HepG2 (cell line): ENCODE measurements around the gene SLC23A3. TPM values are rescaled to one million over a fixed set of nuclear protein-coding genes. Genes with fewer than 3 reads are reported as not detected.

ENCODE experiments used
- AHR ChIP-seq: IDR thresholded peaks from 2 replicates; pipeline ENCODE4 v1.6.1; 2018; ENCODE audit warnings: missing genetic modification reagents, missing compliant biosample characterization
- GATAD1 ChIP-seq: IDR thresholded peaks from 2 replicates; pipeline ENCODE4 v1.6.1; 2016; ENCODE audit warnings: missing genetic modification reagents, missing compliant biosample characterization
- HNRNPK ChIP-seq: fragments of 200-400 bp; formaldehyde crosslinking; IDR thresholded peaks from 2 replicates; pipeline ENCODE4 v1.6.1; 2018; ENCODE audit warnings: low read length, low read depth, moderate library complexity, mild to moderate bottlenecking; ENCODE audit not compliant: poor library complexity, severe bottlenecking
- KDM2A ChIP-seq: sonication (generic); formaldehyde crosslinking; IDR thresholded peaks from 2 replicates; pipeline ENCODE4 v1.4.0; 2020; ENCODE audit warnings: low read depth, missing genetic modification reagents, borderline replicate concordance
- PHF21A ChIP-seq: sonication (generic); formaldehyde crosslinking; IDR thresholded peaks from 2 replicates; pipeline ENCODE4 v1.5.0; 2020; ENCODE audit warnings: mild to moderate bottlenecking, missing genetic modification reagents
- PRDM10 ChIP-seq: sonication (generic); formaldehyde crosslinking; IDR thresholded peaks from 2 replicates; pipeline ENCODE4 v1.4.0; 2020; ENCODE audit warnings: low read depth, missing genetic modification reagents
- RCOR2 ChIP-seq: IDR thresholded peaks from 2 replicates; pipeline ENCODE4 v1.6.1; 2016; ENCODE audit warnings: missing biosample characterization, missing genetic modification reagents
- SP140L ChIP-seq: sonication (generic); formaldehyde crosslinking; IDR thresholded peaks from 2 replicates; pipeline ENCODE4 v1.4.0; 2020; ENCODE audit warnings: missing genetic modification reagents, borderline replicate concordance
- TFDP1 ChIP-seq: IDR thresholded peaks from 2 replicates; pipeline ENCODE4 v1.6.1; 2016; ENCODE audit warnings: missing compliant biosample characterization, missing genetic modification reagents, borderline replicate concordance
- TFE3 ChIP-seq: IDR thresholded peaks from 2 replicates; pipeline ENCODE4 v1.6.1; 2016
- THAP7 ChIP-seq: sonication (generic); formaldehyde crosslinking; IDR thresholded peaks from 2 replicates; pipeline ENCODE4 v1.8.1; 2023; ENCODE audit warnings: mild to moderate bottlenecking, missing genetic modification reagents
- ZNF18 ChIP-seq: sonication (generic); formaldehyde crosslinking; IDR thresholded peaks from 2 replicates; pipeline ENCODE4 v1.8.0; 2022; ENCODE audit warnings: mild to moderate bottlenecking, missing genetic modification reagents; ENCODE audit not compliant: insufficient replicate concordance
- ZNF263 ChIP-seq: sonication (generic); formaldehyde crosslinking; IDR thresholded peaks from 2 replicates; pipeline ENCODE4 v1.4.0; 2020; ENCODE audit warnings: missing genetic modification reagents
- ZNF557 ChIP-seq: sonication (generic); formaldehyde crosslinking; IDR thresholded peaks from 2 replicates; pipeline ENCODE4 v1.4.0; 2020; ENCODE audit warnings: missing genetic modification reagents
- ZNF567 ChIP-seq: sonication (generic); formaldehyde crosslinking; IDR thresholded peaks from 2 replicates; pipeline ENCODE4 v1.8.1; 2023; ENCODE audit warnings: mild to moderate bottlenecking, missing genetic modification reagents, borderline replicate concordance
- ZNF615 ChIP-seq: sonication (generic); formaldehyde crosslinking; IDR thresholded peaks from 2 replicates; pipeline ENCODE4 v1.5.0; 2020; ENCODE audit warnings: mild to moderate bottlenecking, missing genetic modification reagents, borderline replicate concordance
- polyA plus RNA-seq, 8 experiments: library from polyadenylated mRNA; depleted of rRNA in 3 of 8; stranded (reverse) in 7 of 8; unstranded in 1 of 8; fragments of >200 nt; fragmentation: Illumina TruSeq in 4 of 8; extraction: Trizol in 4 of 8; gene quantifications; 2 replicates each; pipeline versions ENCODE4 v1.2.1 to v1.2.3, GENCODE V29; 2011 to 2016; ENCODE audit warnings: low read depth in 4 of 8, missing spikeins in 1 of 8, mixed read lengths in 1 of 8; ENCODE audit not compliant: insufficient read depth in 1 of 8
- total RNA-seq, 5 experiments: library from RNA; depleted of rRNA; stranded (reverse); fragments of >200 nt; fragmentation: Illumina TruSeq; extraction: Trizol; gene quantifications; 2 replicates each; pipeline ENCODE4 v1.2.3, GENCODE V29; 2016; ENCODE audit warnings: low read depth in 1 of 5

Gene SLC23A3
- total and polyA plus RNA-seq, 2 of the 13 experiments (the other 11 are each of a cell fraction or from before 2014, with no cell fraction given): 0.38 to 0.78 TPM

- TF ChIP-seq TFE3 (peak; percentile 19; the same call in 1 of the 2 replicates), GATAD1 (CRISPR knock-in tag) (0 out of 2 replicates have a peak, but pooled peaks have one; percentile 53), ZNF615 (CRISPR knock-in tag) (no peak), KDM2A (CRISPR knock-in tag) (peak; percentile 99), PHF21A (peak; percentile 18; the same call in 1 of the 2 replicates), ZNF18 (peak; percentile 73), AHR (CRISPR knock-in tag) (peak; percentile 75; the same call in 1 of the 2 replicates), ZNF263 (peak; percentile 57), ZNF567 (CRISPR knock-in tag) (no peak), ZNF557 (CRISPR knock-in tag) (peak; percentile 90; the same call in 1 of the 2 replicates), RCOR2 (CRISPR knock-in tag) (no peak), HNRNPK (peak; percentile 83), SP140L (CRISPR knock-in tag) (peak; percentile 66; the same call in 1 of the 2 replicates), TFDP1 (CRISPR knock-in tag) (peak; percentile 69; the same call in 1 of the 2 replicates), PRDM10 (CRISPR knock-in tag) (peak; percentile 71; the same call in 1 of the 2 replicates), THAP7 (CRISPR knock-in tag) (peak; percentile 87; the same call in 1 of the 2 replicates)
These were observed 36.7 kb upstream of the SLC23A3 start, which contains the start of gene ZFAND2B (continued) for GRCh38 chr2:219206328-219207133.
